Activated CD8-positive, alpha-beta T cell treated with anti-CD3 and anti-CD28 coated beads for 36 hours (primary cell): ENCODE results near the gene PTPRD. TPM values are rescaled to one million over a fixed set of nuclear protein-coding genes. Genes with fewer than 3 reads are reported as not detected.

Source experiments
- ATAC-seq: fragments of 200-7000 bp; cut with Tn5 transposase; one replicate; pipeline ENCODE4 v1.10.0; 2021; ENCODE audit warnings: mild to moderate bottlenecking, moderate library complexity
- CTCF ChIA-PET: fragments of 350-600 bp; sonication (Branson Sonifier 250); formaldehyde crosslinking; loops from one replicate; lab custom pipeline; 2021; ENCODE audit warnings: antibody characterized with exemption; lab: Charles Lee
- POLR2A ChIA-PET: fragments of 350-600 bp; sonication (Branson Sonifier 250); formaldehyde crosslinking; loops from one replicate; lab custom pipeline; 2021; ENCODE audit warnings: antibody characterized with exemption; lab: Charles Lee
- DNase-seq: peaks from one replicate; pipeline ENCODE4 v3.0.0-alpha.2; 2020
- H3K27ac Mint-ChIP-seq: one replicate; pipeline ENCODE4 v1.8.0; 2021; ENCODE audit warnings: mild to moderate bottlenecking, mixed read lengths
- H3K27me3 Mint-ChIP-seq: one replicate; pipeline ENCODE4 v1.8.0; 2021; ENCODE audit warnings: mixed read lengths
- H3K36me3 Mint-ChIP-seq: one replicate; pipeline ENCODE4 v1.8.0; 2021; ENCODE audit warnings: low read depth, mixed read lengths
- H3K4me1 Mint-ChIP-seq: one replicate; pipeline ENCODE4 v1.8.0; 2021; ENCODE audit warnings: low read depth, mixed read lengths
- H3K4me3 Mint-ChIP-seq: one replicate; pipeline ENCODE4 v1.8.0; 2021; ENCODE audit warnings: mild to moderate bottlenecking, moderate library complexity, mixed read lengths
- H3K9me3 Mint-ChIP-seq: one replicate; pipeline ENCODE4 v1.8.0; 2021; ENCODE audit warnings: mixed read lengths
- CTCF ChIP-seq: fragments of 200-600 bp; IDR thresholded peaks from one replicate; pipeline ENCODE4 v1.8.0; 2022; ENCODE audit warnings: antibody characterized with exemption, mild to moderate bottlenecking
- intact Hi-C: fragments of 100-400 bp; cut with micrococcal nuclease; formaldehyde crosslinking; loops from one replicate; pipeline ENCODE4 v1.10.0; 2022
- total RNA-seq, 2 experiments: library from RNA; stranded (reverse); gene quantifications; one replicate each; pipeline ENCODE4 v1.2.3, GENCODE V29; 2021

The PTPRD gene
- total RNA-seq, 2 experiments from 2014 or later: not detected

- ChIA-PET POLR2A (no interaction called here), CTCF (no interaction called here)
- TF ChIP-seq CTCF: no peak
- intact Hi-C loops: no loop called here
- no peaks in the 10 kb centered on the region for H3K9me3 Mint-ChIP-seq
- ATAC-seq: no peak
- no peaks in the 10 kb centered on the region for H3K36me3 Mint-ChIP-seq
- no peak overlapping the region for H3K27ac Mint-ChIP-seq
- no peaks in the 10 kb centered on the region for H3K27me3 Mint-ChIP-seq
- no peaks in the 10 kb centered on the region for H3K4me1 Mint-ChIP-seq
- no peak overlapping the region for H3K4me3 Mint-ChIP-seq
- no peak for DNase-seq
Observed at GRCh38 chr9:9122230-9122875, 1490.4 kb downstream of the PTPRD start.

GRCh38 chr9:9117866-9118265, 1494.9 kb downstream of the PTPRD start:
- H3K9me3 Mint-ChIP-seq: no peaks in the 10 kb centered on the region
- TF ChIP-seq CTCF: no peak
- CTCF ChIA-PET: no interaction called here
- no peaks in the 10 kb centered on the region for H3K4me1 Mint-ChIP-seq
- no peaks in the 10 kb centered on the region for H3K27me3 Mint-ChIP-seq
- ATAC-seq (no peak), DNase-seq (no peak)
- no peak overlapping the region for H3K4me3 Mint-ChIP-seq
- intact Hi-C loops: no loop called here
- H3K36me3 Mint-ChIP-seq: no peaks in the 10 kb centered on the region
- H3K27ac Mint-ChIP-seq: no peak overlapping the region
- POLR2A ChIA-PET: no interaction called here

GRCh38 chr9:9112001-9112720, 1500.6 kb downstream of the PTPRD start:
- no peaks in the 10 kb centered on the region for H3K36me3 Mint-ChIP-seq
- TF ChIP-seq CTCF: no peak
- intact Hi-C loops: no loop called here
- ATAC-seq: no peak
- H3K9me3 Mint-ChIP-seq: no peaks in the 10 kb centered on the region
- no peak for DNase-seq
- CTCF ChIA-PET: no interaction called here
- no peak overlapping the region for H3K4me3 Mint-ChIP-seq
- POLR2A ChIA-PET: no interaction called here
- H3K27me3 Mint-ChIP-seq: no peaks in the 10 kb centered on the region
- H3K4me1 Mint-ChIP-seq: no peaks in the 10 kb centered on the region
- H3K27ac Mint-ChIP-seq: no peak overlapping the region

GRCh38 chr9:9108641-9109040, 1504.2 kb downstream of the PTPRD start:
- POLR2A ChIA-PET: no interaction called here
- Mint-ChIP-seq H3K27me3 (no peaks in the 10 kb centered on the region), H3K4me3 (no peak overlapping the region), H3K4me1 (no peaks in the 10 kb centered on the region), H3K27ac (no peak overlapping the region), H3K9me3 (peaks cover 1% of the 10 kb centered on the region), H3K36me3 (no peaks in the 10 kb centered on the region)
- ATAC-seq (no peak), DNase-seq (no peak)
- intact Hi-C loops: no loop called here
- TF ChIP-seq CTCF: no peak
- CTCF ChIA-PET: no interaction called here

GRCh38 chr9:9102295-9102694, 1510.5 kb downstream of the PTPRD start:
- no peaks in the 10 kb centered on the region for H3K27me3 Mint-ChIP-seq

More at GRCh38 chr9:9102295-9102694, 1510.5 kb downstream of the PTPRD start:
- Mint-ChIP-seq H3K27ac (no peak overlapping the region), H3K4me1 (no peaks in the 10 kb centered on the region), H3K9me3 (peaks cover 1% of the 10 kb centered on the region), H3K36me3 (no peaks in the 10 kb centered on the region), H3K4me3 (no peak overlapping the region)
- DNase-seq: no peak
- intact Hi-C loops: no loop called here
- no peak for ATAC-seq
- TF ChIP-seq CTCF: no peak
- ChIA-PET CTCF (no interaction called here), POLR2A (no interaction called here)
